ENCODE results near the gene THSD7B.

The THSD7B gene

DNA sequence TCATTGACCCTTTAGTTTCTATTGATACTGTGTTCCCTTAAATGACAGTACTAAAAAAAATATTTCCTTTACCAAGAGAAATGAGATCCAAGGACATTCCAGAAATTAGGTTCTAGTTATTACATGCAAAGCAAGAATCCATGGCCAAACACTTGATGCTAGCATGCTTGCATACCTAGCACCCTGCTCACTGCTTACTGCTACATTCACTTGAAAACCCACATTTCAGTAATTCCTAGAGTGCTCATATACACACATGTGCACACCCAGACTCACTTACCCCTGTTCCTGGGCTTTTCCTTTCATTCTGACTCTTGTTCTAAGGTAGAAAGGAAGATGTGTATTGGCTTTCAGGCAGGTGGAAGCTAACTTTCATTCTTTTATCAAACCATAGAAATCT is 395.9 kb downstream of the THSD7B start:
- TF ChIP-seq GATA2 (IDR thresholded peaks at IDR 0.05; ENCODE audit: low read depth, low read length) (no peak), GATA3 (IDR thresholded peaks at IDR 0.05; ENCODE audit: low read depth, low read length) (no peak)

DNA sequence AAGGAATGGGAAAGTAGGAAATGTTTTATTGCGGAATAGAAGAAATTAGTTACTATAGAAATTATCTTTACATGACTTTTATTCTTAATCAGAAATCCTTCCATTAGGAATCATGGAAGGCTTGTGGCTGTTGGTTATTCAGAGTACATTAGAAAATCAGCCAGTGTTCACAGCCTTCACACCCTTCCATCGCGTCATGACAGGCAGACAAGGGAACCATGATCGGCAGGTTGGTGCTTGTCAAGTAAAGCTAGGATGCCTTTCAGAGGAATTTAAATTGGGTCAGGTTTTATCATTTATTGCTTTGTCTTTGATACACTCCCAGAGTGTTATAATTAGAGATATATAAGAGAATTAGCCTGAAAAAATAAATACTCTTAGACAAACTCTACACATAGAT is 400.6 kb downstream of the THSD7B start:
- TF ChIP-seq GATA3 (IDR thresholded peaks at IDR 0.05; ENCODE audit: low read depth, low read length): no peak
- no peak for TF ChIP-seq GATA2 (IDR thresholded peaks at IDR 0.05; ENCODE audit: low read depth, low read length)

DNA sequence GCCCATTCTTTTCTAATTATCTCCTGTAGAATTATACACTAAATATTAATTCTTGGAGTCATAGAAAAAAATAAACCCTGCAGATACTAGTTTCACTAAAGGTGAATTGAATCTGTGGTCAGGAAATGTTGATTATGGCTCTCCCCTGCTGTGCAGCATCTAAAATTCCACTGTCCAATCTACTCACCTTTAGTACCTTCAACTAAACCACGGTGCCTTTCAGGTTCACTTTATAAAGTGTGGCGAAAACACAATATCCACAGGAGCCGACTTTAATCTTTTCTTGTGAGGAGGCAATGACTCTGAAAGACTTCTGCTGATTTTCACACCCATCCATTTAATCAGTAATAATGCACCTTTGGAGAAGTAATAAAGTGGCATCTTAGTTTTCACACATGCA is 402.3 kb downstream of the THSD7B start:
- TF ChIP-seq GATA2 (IDR thresholded peaks at IDR 0.05; ENCODE audit: low read depth, low read length) (no peak), GATA3 (IDR thresholded peaks at IDR 0.05; ENCODE audit: low read depth, low read length) (no peak)

DNA sequence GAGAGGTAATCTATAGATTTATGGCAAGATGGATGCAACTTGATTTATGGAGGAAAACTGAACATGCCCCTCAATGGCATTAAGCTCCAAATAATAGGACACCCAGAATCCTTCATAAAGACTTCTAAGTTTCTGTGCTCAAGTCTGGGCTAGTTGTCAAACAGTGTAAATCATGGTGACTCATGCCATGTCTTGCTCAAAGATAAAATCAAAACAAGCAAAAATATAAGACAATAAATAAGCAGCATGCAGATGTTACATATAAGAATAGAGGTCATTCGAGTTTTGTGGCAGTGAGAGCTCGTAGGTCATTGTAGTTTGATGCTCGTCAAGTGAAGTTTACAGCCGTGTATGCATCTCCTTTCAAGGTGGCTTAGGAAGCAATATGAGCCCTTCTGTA is 403.2 kb downstream of the THSD7B start:
- TF ChIP-seq GATA3 (IDR thresholded peaks at IDR 0.05; ENCODE audit: low read depth, low read length) (no peak), GATA2 (IDR thresholded peaks at IDR 0.05; ENCODE audit: low read depth, low read length) (no peak)

DNA sequence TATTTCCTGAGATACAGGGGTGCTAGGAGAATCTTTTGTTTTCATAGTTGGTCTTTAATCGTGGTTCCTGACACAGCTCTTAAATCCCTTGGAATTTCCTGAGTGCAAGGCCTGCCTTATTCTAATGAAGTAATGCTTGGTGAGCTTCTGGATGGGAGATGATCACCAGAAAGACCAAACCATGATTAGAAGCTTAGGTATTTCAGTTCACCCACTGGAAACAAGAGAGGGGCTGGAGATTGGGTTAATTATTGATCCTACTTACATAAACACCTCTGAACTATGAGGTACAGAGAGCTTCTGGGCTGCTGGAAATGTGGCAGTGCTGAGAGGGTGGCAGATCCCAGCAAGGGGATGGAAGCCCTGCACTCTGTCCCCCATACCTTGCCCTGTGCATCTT is 406.8 kb downstream of the THSD7B start:
- TF ChIP-seq GATA3 (IDR thresholded peaks at IDR 0.05; ENCODE audit: low read depth, low read length) (no peak), GATA2 (IDR thresholded peaks at IDR 0.05; ENCODE audit: low read depth, low read length) (no peak)

DNA sequence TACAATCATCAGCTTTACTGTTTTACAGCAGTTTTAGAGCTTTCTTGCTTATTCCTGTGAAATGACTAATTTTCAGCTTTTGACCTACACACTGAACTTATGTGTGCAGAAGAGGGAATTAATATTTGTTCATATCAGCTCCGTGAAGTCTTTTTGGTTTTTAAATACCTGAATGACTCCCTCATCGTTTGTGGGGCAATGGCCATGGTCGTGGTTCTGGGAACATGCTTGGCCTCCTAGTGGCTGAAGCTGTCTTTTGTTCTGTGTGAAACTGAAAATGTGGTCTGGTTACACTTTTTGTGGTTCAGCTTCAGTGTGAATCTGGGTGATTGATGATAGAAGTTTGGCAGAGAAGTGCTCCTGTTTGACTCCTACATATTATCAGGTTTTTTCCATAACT is 408.1 kb downstream of the THSD7B start:
- TF ChIP-seq GATA2 (IDR thresholded peaks at IDR 0.05; ENCODE audit: low read depth, low read length) (no peak), GATA3 (IDR thresholded peaks at IDR 0.05; ENCODE audit: low read depth, low read length) (no peak)

DNA sequence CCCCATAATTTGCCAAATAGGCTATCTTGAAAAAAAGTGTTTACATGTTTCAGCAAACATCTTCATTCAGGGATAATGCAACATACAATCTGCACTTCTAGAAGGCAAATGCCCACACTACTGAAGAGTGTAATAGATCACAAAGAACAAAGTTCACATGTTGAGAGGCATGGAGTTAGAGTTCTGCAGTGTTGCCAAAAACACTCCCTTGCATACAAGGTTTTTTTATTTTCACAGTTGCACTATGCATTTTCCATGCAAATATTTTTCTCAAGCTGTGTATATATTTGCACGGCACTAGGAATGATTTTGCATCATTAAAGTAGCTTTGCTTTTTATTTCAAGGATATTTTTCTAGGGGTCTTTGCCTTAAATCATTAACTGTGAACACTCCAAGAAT is 409.9 kb downstream of the THSD7B start:
- no peak for TF ChIP-seq GATA2 (IDR thresholded peaks at IDR 0.05; ENCODE audit: low read depth, low read length)
- no peak for TF ChIP-seq GATA3 (IDR thresholded peaks at IDR 0.05; ENCODE audit: low read depth, low read length)

DNA sequence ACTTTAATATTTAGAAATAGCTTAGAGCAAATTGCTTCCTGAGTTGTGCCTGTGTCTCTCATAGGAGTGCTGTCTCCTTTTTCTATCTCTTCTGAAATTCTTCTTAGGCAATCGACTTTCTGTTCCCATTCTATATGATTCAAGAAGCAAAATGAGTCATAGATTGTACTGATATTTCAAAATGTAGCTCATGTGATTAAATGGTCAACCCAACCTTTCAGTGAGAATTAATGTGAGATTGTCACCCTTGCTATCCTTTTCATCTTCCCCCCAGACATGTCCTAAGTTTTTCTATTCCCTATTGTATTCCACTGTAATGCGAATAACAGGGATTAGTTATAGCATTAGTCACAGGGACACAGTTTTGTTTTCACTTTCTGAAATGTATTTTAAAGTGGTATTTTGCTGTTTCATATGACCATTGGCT is 413.6 kb downstream of the THSD7B start:
- TF ChIP-seq GATA3 (IDR thresholded peaks at IDR 0.05; ENCODE audit: low read depth, low read length) (no peak), GATA2 (IDR thresholded peaks at IDR 0.05; ENCODE audit: low read depth, low read length) (no peak)

DNA sequence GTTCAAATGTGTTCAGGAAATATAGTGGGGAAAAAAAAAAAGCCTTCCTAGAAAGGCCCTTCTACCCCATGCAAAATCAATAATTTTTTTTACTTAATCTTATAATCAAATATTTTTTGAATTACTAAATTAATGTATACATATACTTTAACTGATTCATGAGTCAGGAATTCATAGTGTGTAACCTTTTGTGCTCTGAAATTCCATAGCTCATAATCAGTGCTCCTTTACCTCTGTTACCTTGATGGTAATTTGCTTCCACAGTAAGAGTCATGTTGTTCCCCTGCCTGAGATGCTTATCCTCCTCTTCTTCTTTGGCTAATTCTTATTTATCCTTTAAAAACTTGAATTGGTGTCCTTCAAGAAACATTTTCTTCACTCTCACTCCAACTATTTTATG is 414.2 kb downstream of the THSD7B start:
- no peak for TF ChIP-seq GATA3 (IDR thresholded peaks at IDR 0.05; ENCODE audit: low read depth, low read length)
- TF ChIP-seq GATA2 (IDR thresholded peaks at IDR 0.05; ENCODE audit: low read depth, low read length): no peak

DNA sequence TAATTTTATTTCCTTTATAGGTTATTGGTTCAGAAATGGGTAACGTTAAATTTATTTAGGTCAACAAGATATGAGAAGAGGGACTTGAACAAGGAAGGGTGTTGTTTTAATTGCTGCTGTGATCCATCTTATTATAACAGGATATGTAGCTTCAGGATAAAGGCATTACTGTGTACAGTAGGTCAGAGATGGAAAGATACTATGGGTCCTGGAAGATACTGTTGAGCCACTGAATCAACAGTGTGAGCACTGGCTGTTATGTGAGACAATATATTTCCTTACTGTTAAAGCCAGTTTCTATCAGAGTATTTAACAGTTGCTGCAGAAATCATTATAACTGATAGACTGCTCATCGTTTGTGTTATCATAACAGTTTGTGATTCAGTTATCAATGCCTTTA is 414.7 kb downstream of the THSD7B start:
- TF ChIP-seq GATA2 (IDR thresholded peaks at IDR 0.05; ENCODE audit: low read depth, low read length) (no peak), GATA3 (IDR thresholded peaks at IDR 0.05; ENCODE audit: low read depth, low read length) (no peak)

DNA sequence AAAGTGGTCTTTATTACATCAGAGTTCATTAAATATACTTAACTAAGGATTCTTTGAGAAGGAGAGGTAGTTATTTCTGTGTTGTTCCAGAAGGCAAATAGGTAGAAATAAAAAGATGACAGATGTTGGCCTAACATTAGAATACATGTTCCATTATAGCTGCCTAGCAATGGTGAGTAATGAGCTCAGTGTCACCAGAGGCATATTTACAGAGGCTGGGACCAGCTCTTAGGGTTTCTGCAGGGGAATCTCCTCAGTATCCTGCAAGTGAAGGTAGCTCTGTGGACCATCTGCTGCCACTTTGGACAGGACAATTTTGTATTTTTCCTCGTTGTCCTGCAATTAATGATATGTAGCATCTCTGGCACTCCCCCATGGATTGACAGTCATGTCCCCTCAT is 416.0 kb downstream of the THSD7B start:
- no peak for TF ChIP-seq GATA2 (IDR thresholded peaks at IDR 0.05; ENCODE audit: low read depth, low read length)
- TF ChIP-seq GATA3 (IDR thresholded peaks at IDR 0.05; ENCODE audit: low read depth, low read length): no peak

DNA sequence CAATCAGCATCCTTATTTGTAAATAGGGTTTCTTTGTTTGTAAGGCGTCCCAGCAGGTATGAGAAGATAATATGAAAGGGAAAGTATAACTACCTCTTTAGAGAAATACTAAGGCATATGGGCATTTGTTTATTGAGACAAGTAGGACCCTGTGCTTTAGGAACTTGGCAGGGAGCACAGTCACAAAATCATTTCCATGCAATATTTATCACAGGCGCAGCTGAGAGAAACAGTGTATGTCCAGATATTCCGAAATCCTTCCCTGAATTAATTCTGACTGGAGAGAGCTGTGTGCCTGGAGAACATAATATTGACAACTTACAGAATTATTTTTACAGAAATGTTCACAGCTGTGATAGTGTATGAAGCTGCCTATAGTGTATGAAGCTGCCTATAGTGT is 416.7 kb downstream of the THSD7B start:
- TF ChIP-seq GATA3 (IDR thresholded peaks at IDR 0.05; ENCODE audit: low read depth, low read length) (no peak), GATA2 (IDR thresholded peaks at IDR 0.05; ENCODE audit: low read depth, low read length) (no peak)

DNA sequence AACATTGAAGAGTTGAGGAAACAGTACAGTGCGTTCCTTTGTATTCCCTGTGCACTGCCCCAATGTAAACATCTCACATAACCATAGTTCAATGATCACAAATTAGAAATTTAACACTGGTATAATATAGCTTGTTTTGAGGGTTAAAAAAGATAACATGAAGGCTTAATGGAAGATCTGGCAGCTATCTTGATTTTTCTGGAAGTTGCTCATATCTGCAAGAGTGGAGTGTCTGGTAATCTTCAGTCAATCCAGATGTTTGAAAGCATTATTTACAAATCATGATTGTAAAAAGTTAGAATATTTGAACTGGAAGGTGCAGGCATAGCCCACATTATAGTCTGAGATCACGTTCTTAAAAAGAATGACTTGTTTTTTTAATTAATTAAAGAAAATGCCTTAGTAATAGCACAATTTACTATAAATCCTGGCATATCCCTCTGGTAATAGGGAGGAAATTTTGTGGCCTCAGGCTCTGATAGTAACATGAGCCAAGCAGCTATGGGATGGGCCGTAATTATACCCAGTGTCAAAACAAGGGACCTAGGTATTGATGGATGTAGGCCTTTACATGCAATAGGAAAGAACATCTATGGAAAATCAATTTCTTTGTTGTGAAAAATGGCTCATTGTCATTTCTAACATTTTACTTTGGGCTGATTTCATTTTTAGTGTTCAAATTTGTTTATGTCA is 418.0 kb downstream of the THSD7B start:
- TF ChIP-seq GATA2 (IDR thresholded peaks at IDR 0.05; ENCODE audit: low read depth, low read length): no peak; the same call in 1 of the 2 replicates
- peak; percentile 70; the same call in 1 of the 2 replicates for TF ChIP-seq GATA3 (IDR thresholded peaks at IDR 0.05; ENCODE audit: low read depth, low read length)

DNA sequence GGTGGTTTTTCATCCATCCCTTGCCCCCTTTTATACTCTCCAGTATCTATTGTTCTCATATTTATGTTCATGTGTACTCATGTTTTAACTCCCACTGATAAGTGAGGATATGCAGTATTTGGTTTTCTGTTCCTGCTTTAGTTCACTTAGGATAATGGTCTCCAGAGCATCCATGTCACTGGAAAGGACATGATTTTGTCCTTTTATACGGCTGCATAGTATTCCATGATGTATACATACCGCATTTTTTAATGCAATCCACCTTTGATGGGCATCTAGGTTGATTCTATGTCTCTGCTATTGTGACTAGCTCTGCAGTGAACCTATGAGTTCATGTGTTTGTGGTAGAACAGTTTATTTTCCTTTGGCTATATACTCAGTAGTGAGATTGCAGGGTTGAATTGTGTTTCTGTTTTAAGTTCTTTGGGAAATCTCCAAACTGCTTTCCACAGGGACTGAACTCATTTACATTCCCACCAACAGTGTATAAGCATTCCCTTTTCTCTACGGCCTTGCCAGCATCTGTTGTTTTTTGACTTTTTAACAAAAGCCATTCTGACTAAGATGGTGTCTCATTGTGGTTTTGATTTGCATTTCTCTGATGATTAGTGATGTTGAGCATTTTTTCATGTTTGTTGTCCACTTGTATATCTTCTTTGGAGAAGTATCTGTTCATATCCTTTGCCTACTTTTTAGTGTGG is 420.2 kb downstream of the THSD7B start:
- TF ChIP-seq GATA2 (IDR thresholded peaks at IDR 0.05; ENCODE audit: low read depth, low read length): no peak
- no peak for TF ChIP-seq GATA3 (IDR thresholded peaks at IDR 0.05; ENCODE audit: low read depth, low read length)

DNA sequence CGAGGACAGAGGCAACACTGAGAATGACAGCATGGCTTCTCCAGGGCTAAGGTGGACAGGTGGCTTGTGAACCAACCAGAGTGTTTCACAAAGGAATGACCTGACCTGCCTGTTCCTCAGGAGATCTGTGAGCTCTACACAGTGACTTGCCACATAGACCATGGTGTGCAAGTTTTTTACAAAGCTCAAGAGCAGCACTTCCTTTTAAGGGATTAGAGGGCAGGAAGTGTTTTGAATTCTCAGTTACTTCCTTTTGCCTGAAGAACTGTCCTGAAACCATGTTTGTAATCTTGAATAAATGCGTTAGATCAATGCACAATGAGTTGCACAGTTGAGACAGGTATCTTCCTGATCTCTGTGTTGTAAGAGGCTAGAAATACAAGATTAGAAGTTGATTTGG is 421.9 kb downstream of the THSD7B start:
- no peak for TF ChIP-seq GATA2 (IDR thresholded peaks at IDR 0.05; ENCODE audit: low read depth, low read length)
- TF ChIP-seq GATA3 (IDR thresholded peaks at IDR 0.05; ENCODE audit: low read depth, low read length): no peak
